Tibial nerve (tissue), 4 donors: ENCODE measurements around the gene B4GALT6.

Experiments
- EP300 ChIP-seq, 2 donors: sonication (generic); formaldehyde crosslinking; IDR thresholded peaks; one replicate each; pipeline ENCODE4 v1.6.1; 2017; ENCODE audit warnings: antibody characterized with exemption in 2 of 2, mild to moderate bottlenecking in 1 of 2
- TF ChIP-seq, protein P1 (sequence below), 5 experiments: fragments of 200-600 bp in 3 of 5; fragments of 450-650 bp in 2 of 5; sonication (generic) in 3 of 5; IDR thresholded peaks; one replicate each; pipeline ENCODE4 v1.5.1; 2016 to 2019; ENCODE audit warnings: antibody characterized with exemption in 5 of 5, mild to moderate bottlenecking in 3 of 5, moderate library complexity in 2 of 5

DNA sequence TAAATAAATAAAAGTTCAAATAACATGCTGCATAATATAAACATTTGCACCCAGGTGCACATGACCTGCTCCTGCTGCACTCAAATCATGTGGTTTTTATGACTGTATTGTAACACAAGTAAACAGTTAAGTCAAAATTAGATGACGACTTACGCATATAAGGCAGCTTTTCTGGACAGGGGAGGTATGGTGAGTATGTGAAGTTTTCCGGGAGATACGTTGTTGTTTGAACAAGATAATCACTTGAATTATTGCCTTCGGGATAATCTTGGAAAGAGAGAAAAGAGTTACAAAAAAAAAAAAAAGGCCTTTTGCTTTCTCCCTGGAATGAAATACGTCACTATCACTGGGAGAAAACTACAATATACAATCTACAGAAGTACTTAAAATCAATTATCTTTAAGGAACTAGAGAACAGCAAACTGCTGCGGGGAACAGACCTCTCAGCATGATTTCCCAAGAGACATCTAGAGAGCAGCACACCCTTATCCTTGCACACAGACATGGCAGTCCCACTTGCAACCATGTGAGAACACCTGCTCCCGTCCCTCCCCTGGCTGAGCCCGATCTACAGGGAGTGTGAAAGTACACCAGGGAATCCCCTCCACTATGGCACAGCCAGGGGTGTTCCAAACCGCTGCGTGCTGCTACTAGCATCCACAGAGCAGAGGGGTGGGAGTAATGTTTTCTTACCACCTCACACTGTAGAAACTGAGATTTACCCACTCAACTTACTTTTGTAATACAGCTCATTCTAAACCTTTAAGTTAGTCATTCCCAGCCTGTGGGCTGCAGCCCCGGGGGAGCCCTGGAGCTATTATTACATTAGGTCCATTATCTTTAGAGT, 26.3 kb downstream of the B4GALT6 start:
- TF ChIP-seq, protein P1, sequence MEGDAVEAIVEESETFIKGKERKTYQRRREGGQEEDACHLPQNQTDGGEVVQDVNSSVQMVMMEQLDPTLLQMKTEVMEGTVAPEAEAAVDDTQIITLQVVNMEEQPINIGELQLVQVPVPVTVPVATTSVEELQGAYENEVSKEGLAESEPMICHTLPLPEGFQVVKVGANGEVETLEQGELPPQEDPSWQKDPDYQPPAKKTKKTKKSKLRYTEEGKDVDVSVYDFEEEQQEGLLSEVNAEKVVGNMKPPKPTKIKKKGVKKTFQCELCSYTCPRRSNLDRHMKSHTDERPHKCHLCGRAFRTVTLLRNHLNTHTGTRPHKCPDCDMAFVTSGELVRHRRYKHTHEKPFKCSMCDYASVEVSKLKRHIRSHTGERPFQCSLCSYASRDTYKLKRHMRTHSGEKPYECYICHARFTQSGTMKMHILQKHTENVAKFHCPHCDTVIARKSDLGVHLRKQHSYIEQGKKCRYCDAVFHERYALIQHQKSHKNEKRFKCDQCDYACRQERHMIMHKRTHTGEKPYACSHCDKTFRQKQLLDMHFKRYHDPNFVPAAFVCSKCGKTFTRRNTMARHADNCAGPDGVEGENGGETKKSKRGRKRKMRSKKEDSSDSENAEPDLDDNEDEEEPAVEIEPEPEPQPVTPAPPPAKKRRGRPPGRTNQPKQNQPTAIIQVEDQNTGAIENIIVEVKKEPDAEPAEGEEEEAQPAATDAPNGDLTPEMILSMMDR (IDR thresholded peaks at IDR 0.05) = no peak
- no peak for TF ChIP-seq EP300 (IDR thresholded peaks at IDR 0.05)
